Endometrial microvascular endothelial cells (primary cell): ENCODE results near the gene SLC23A3. TPM values are rescaled to one million over a fixed set of nuclear protein-coding genes. Genes with fewer than 3 reads are reported as not detected.

Experiments
- in situ Hi-C: cut with HindIII; loops from 2 replicates; pipeline ENCODE4 v1.10.0; 2017; ENCODE audit warnings: low sequenced_read_pairs, low pct_unique_long_range_greater_than_20kb; ENCODE audit errors: inconsistent ontology term
- total RNA-seq: library from RNA; depleted of rRNA; stranded (reverse); fragments of >200 nt; gene quantifications from one replicate; pipeline ENCODE4 v1.2.3, GENCODE V29; 2015; ENCODE audit errors: inconsistent ontology term

The SLC23A3 gene
- total RNA-seq, 1 donor from 2014 or later: 0.19 TPM

DNA sequence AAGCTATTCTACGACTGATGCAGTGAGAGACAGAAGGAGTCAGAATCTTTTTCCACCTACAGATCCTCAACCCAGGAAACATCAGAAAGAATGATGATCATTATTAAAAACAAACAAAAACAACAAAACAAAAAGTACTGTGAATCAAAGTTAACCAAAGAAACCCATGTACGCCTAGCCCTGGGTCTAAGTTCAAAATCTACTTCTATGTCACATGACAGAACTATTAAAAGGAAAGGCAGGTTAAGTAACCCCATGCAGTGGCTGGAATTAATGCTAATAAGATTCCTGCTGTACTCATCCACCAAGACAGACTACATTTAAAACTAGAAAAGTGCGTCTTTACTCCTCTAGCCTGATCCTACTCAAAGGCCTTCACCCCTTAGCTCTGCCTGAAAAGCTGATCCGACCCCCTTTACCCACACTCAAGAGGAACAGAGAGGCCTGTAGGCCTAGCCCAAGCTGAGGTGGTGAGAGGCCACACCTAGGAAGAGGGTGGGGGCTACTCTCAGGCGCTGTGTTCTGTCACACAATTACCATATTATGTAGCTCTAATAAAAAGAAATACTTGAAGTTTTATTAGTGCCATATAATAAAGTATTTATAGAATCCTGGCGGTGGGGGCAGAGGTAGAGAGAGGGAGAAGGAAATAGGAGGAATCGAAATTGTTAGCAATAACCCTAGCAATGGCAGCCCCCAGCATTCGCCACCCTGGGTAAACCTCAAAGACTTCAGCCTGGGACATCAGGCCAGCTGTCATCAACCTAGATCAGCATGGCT is 46.3 kb downstream of the SLC23A3 start:
- in situ Hi-C loops: no loop called here

GRCh38 chr2:219122202-219122980 is 47.4 kb downstream of the SLC23A3 start:
- in situ Hi-C loops: no loop called here

DNA sequence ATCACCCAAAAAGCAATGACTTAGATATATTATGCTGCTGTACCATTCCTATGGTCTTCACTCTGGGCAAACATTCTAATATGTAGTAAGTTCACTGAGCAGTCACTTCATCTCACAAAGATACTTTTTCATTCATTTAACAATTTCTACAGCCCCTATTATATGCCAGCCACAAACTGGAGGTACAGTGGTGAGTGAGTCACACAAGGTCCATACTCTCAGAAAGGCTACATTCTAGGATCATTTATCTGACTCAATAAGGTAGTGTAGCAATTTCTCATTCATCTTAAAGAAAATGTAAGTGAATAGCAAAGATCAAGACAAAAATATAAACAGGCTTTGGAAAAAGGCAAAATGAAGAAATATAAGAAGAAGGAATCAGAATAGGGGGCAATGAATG is 49.7 kb downstream of the SLC23A3 start:
- in situ Hi-C loops: no loop called here

GRCh38 chr2:219119422-219120043 is 50.3 kb downstream of the SLC23A3 start:
- in situ Hi-C loops: no loop called here

GRCh38 chr2:219118504-219118903 is 51.3 kb downstream of the SLC23A3 start:
- in situ Hi-C loops: no loop called here

- in situ Hi-C loops: no loop called here
These were observed 52.8 kb downstream of the SLC23A3 start for GRCh38 chr2:219116776-219117646.

GRCh38 chr2:219112651-219113338 is 57.0 kb downstream of the SLC23A3 start:
- in situ Hi-C loops: no loop called here

DNA sequence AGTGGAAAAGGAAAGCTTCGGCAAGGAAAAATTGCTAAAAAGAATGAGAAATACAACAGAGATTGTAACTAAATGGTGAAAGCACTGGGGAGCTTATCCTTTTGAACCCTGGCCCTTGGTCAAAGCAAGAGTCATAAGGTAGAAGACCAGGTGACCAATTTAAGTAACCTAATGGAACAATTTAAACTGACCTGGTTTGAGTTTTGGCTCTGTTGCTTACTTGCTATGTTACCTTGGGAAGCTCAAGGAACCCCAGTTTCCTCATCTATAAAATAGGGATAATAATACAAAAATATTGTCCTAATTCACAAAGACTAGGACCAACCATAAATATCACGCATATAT is 57.8 kb downstream of the SLC23A3 start:
- in situ Hi-C loops: no loop called here

Other genes starting within 250 kb of the SLC23A3 start
- gene CDK5R2, start 210.4 kb downstream of the SLC23A3 start, total RNA-seq: not detected
- gene FEV, start 184.8 kb downstream of the SLC23A3 start, total RNA-seq: not detected
- not detected for gene CRYBA2, start 176.6 kb downstream of the SLC23A3 start, total RNA-seq
- gene CFAP65, start 128.5 kb downstream of the SLC23A3 start, total RNA-seq: not detected
- gene IHH, start 109.1 kb downstream of the SLC23A3 start, total RNA-seq: not detected
- gene NHEJ1, start 9.2 kb downstream of the SLC23A3 start, total RNA-seq: 25.8 TPM
- gene CNPPD1, start 6.9 kb upstream of the SLC23A3 start, total RNA-seq: 32.7 TPM
- 54.4 TPM for gene RETREG2, start 8.2 kb upstream of the SLC23A3 start, total RNA-seq
- gene ZFAND2B, start 36.8 kb upstream of the SLC23A3 start, total RNA-seq: 24.1 TPM
- gene ABCB6, start 48.9 kb upstream of the SLC23A3 start, total RNA-seq: 24.8 TPM
- gene ATG9A, start 59.6 kb upstream of the SLC23A3 start, total RNA-seq: 73.2 TPM
- gene ANKZF1, start 59.8 kb upstream of the SLC23A3 start, total RNA-seq: 27.1 TPM
- 9.3 TPM for gene GLB1L, start 75.4 kb upstream of the SLC23A3 start, total RNA-seq
- 5.5 TPM for gene STK16, start 75.5 kb upstream of the SLC23A3 start, total RNA-seq
- not detected for gene TUBA4B, start 83.2 kb upstream of the SLC23A3 start, total RNA-seq
- 18.4 TPM for gene TUBA4A, start 83.9 kb upstream of the SLC23A3 start, total RNA-seq
- gene DNAJB2, start 109.3 kb upstream of the SLC23A3 start, total RNA-seq: 29.9 TPM
- gene PTPRN, start 139.4 kb upstream of the SLC23A3 start, total RNA-seq: not detected
- gene RESP18, start 162.7 kb upstream of the SLC23A3 start, total RNA-seq: not detected
- gene DNPEP, start 217.9 kb upstream of the SLC23A3 start, total RNA-seq: 86.0 TPM
- gene DES, start 248.3 kb upstream of the SLC23A3 start, total RNA-seq: not detected